Measurements from ENCODE around the gene KLF11.

DNA sequence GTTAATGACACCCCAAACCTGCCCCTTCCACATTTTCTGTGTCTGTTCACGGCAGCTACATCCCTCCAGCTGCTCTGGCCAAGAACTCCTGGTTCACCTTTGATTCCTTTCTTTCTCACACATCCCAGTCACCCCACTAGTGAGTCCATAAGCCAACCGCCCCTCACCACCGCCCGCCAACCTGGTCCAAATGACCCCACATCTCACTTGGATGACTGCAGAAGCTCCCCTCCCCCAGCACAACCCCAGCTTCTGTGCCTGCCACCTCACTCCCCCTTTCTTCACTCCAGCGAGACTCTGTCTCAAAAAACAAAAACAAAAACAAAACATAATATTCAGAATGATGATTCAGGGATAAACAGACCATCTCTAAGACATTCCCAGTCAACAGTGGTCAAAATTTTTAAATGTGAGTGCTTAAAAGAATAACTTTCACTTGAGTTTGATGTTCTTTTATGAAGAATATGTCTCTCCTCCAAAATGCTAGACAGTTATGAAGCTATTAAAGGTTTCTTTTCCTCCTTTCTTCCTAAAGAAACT, 33.7 kb downstream of the KLF11 start:
- TF ChIP-seq POLR2A (IDR thresholded peaks at IDR 0.05) (no peak), CTCF (IDR thresholded peaks at IDR 0.05) (no peak), POLR2AphosphoS5 (IDR thresholded peaks at IDR 0.05) (no peak)

Measured in upper lobe of left lung (tissue), 4 donors.